ENCODE data around the gene COL13A1. TPM values are rescaled to one million over a fixed set of nuclear protein-coding genes. Genes with fewer than 3 reads are reported as not detected.

COL13A1 gene
- total and polyA plus RNA-seq, 4 donors, result 0.17 to 0.47 (median 0.18) TPM

GRCh38 chr10:69893271-69893900 lies 91.7 kb downstream of the COL13A1 start (continued):
- TF ChIP-seq, protein P1, sequence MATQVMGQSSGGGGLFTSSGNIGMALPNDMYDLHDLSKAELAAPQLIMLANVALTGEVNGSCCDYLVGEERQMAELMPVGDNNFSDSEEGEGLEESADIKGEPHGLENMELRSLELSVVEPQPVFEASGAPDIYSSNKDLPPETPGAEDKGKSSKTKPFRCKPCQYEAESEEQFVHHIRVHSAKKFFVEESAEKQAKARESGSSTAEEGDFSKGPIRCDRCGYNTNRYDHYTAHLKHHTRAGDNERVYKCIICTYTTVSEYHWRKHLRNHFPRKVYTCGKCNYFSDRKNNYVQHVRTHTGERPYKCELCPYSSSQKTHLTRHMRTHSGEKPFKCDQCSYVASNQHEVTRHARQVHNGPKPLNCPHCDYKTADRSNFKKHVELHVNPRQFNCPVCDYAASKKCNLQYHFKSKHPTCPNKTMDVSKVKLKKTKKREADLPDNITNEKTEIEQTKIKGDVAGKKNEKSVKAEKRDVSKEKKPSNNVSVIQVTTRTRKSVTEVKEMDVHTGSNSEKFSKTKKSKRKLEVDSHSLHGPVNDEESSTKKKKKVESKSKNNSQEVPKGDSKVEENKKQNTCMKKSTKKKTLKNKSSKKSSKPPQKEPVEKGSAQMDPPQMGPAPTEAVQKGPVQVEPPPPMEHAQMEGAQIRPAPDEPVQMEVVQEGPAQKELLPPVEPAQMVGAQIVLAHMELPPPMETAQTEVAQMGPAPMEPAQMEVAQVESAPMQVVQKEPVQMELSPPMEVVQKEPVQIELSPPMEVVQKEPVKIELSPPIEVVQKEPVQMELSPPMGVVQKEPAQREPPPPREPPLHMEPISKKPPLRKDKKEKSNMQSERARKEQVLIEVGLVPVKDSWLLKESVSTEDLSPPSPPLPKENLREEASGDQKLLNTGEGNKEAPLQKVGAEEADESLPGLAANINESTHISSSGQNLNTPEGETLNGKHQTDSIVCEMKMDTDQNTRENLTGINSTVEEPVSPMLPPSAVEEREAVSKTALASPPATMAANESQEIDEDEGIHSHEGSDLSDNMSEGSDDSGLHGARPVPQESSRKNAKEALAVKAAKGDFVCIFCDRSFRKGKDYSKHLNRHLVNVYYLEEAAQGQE (IDR thresholded peaks at IDR 0.05), result no peak
- TF ChIP-seq HNF4A (conservative IDR thresholded peaks at IDR 0.05) (peak; percentile 88 to 90), TAF1 (conservative IDR thresholded peaks at IDR 0.05) (no peak), EGR1 (IDR thresholded peaks at IDR 0.05; ENCODE audit: low read depth in 2 of 2) (no peak)

- Histone ChIP-seq H3K9ac (ENCODE audit: low read depth in 1 of 2, low read length in 2 of 2) (no peak overlapping the region), H3K27ac (ENCODE audit: low read depth in 1 of 2, low read length in 2 of 2) (no peak overlapping the region), H3K4me1 (ENCODE audit: control insufficient read depth in 4 of 4, insufficient read depth in 4 of 4, low read length in 3 of 4) (peaks cover 9 to 61% (median 52%) of the 10 kb centered on the region in 4 donors), H3K9me3 (ENCODE audit: control insufficient read depth in 4 of 4, low read length in 3 of 4) (no peaks in the 10 kb centered on the region), H3K4me3 (ENCODE audit: low read depth in 1 of 3, low read length in 3 of 3) (no peak overlapping the region), H3K36me3 (ENCODE audit: control insufficient read depth in 4 of 4, insufficient read depth in 3 of 4, low read depth in 1 of 4, low read length in 3 of 4) (no peaks in the 10 kb centered on the region), H3K27me3 (ENCODE audit: control insufficient read depth in 4 of 4, insufficient read depth in 4 of 4, low read length in 3 of 4) (no peaks in the 10 kb centered on the region)
- 89% methylated on average over 1 of the region's 1 CpG for WGBS
- DNase-seq (ENCODE audit: low spot score), result no peak
- TF ChIP-seq FOXA2 (IDR thresholded peaks at IDR 0.05), result no peak
- TF ChIP-seq YY1 (IDR thresholded peaks at IDR 0.05), result no peak
- TF ChIP-seq HNF4G (IDR thresholded peaks at IDR 0.05), result no peak
- TF ChIP-seq EGR1 (IDR thresholded peaks at IDR 0.05; ENCODE audit: low read depth in 2 of 2), result no peak
- TF ChIP-seq, protein P2, sequence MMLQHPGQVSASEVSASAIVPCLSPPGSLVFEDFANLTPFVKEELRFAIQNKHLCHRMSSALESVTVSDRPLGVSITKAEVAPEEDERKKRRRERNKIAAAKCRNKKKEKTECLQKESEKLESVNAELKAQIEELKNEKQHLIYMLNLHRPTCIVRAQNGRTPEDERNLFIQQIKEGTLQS (IDR thresholded peaks at IDR 0.05), result no peak
- no peak for TF ChIP-seq HNF4A (conservative IDR thresholded peaks at IDR 0.05)
- TF ChIP-seq CTCF (IDR thresholded peaks at IDR 0.05; ENCODE audit: low read depth, low read length, missing input control), result no peak
- TF ChIP-seq GABPA (IDR thresholded peaks at IDR 0.05 in 1 of 2, conservative IDR thresholded peaks at IDR 0.05 in 1 of 2), result no peak
- TF ChIP-seq RAD21 (IDR thresholded peaks at IDR 0.05), result no peak
- TF ChIP-seq TAF1 (conservative IDR thresholded peaks at IDR 0.05), result no peak
- TF ChIP-seq SP1 (IDR thresholded peaks at IDR 0.05), result no peak
- TF ChIP-seq, protein P3, sequence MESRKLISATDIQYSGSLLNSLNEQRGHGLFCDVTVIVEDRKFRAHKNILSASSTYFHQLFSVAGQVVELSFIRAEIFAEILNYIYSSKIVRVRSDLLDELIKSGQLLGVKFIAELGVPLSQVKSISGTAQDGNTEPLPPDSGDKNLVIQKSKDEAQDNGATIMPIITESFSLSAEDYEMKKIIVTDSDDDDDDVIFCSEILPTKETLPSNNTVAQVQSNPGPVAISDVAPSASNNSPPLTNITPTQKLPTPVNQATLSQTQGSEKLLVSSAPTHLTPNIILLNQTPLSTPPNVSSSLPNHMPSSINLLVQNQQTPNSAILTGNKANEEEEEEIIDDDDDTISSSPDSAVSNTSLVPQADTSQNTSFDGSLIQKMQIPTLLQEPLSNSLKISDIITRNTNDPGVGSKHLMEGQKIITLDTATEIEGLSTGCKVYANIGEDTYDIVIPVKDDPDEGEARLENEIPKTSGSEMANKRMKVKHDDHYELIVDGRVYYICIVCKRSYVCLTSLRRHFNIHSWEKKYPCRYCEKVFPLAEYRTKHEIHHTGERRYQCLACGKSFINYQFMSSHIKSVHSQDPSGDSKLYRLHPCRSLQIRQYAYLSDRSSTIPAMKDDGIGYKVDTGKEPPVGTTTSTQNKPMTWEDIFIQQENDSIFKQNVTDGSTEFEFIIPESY (IDR thresholded peaks at IDR 0.05), result no peak
Measured at GRCh38 chr10:69894156-69894555, 92.5 kb downstream of the COL13A1 start.
